PC-9 (cell line): Measurements from ENCODE around the gene TP53I3. TPM values are rescaled to one million over a fixed set of nuclear protein-coding genes. Genes with fewer than 3 reads are reported as not detected.
A peak's percentile ranks its signal among the peaks of the same experiment; 100 is the strongest.

Source experiments
- BruUV-seq: library from RNA; stranded (reverse); fragments of 400-500 nt; replicated peaks from 2 replicates; lab custom pipeline; 2021; lab: Mats Ljungman, UMichigan
- CTCF ChIA-PET: fragments of 300-600 bp; sonication (Branson Sonifier 250); formaldehyde crosslinking; loops from one replicate; lab custom pipeline; 2022; ENCODE audit warnings: antibody characterized with exemption; lab: Charles Lee
- POLR2A ChIA-PET: fragments of 300-600 bp; sonication (Branson Sonifier 250); formaldehyde crosslinking; loops from one replicate; lab custom pipeline; 2022; ENCODE audit warnings: antibody characterized with exemption; ENCODE audit not compliant: unreplicated experiment; lab: Charles Lee
- DNase-seq, 2 experiments: peaks; one replicate each; pipeline versions ENCODE4 v3.0.0 to v3.0.0-alpha.2; 2015 to 2022; ENCODE audit warnings: mixed read lengths in 1 of 2
- H2AFZ ChIP-seq: fragments of 200-600 bp; sonication (generic); 2 replicates; pipeline ENCODE4 v1.8.1; 2017; ENCODE audit warnings: antibody characterized with exemption
- H3F3A ChIP-seq: fragments of 200-600 bp; sonication (generic); 2 replicates; pipeline ENCODE4 v1.8.1; 2017; ENCODE audit warnings: antibody characterized with exemption, mild to moderate bottlenecking, low read depth; ENCODE audit not compliant: insufficient read depth
- H3K27ac ChIP-seq: fragments of 200-600 bp; sonication (generic); 2 replicates; pipeline ENCODE4 v1.6.1; 2016; ENCODE audit warnings: mixed run types
- H3K27me3 ChIP-seq: fragments of 200-600 bp; sonication (generic); 2 replicates; pipeline ENCODE4 v1.6.1; 2016; ENCODE audit warnings: low read depth, mixed run types; ENCODE audit not compliant: insufficient read depth
- H3K36me3 ChIP-seq: fragments of 200-600 bp; sonication (generic); 2 replicates; pipeline ENCODE4 v1.6.1; 2016; ENCODE audit warnings: low read depth, mixed run types
- H3K4me1 ChIP-seq: fragments of 200-600 bp; sonication (generic); replicated peaks from 2 replicates; pipeline ENCODE4 v1.6.1; 2016; ENCODE audit warnings: mixed run types; ENCODE audit not compliant: insufficient read depth
- H3K4me2 ChIP-seq: fragments of 200-600 bp; sonication (generic); 2 replicates; pipeline ENCODE4 v1.6.1; 2017; ENCODE audit warnings: mixed run types
- H3K4me3 ChIP-seq: fragments of 200-600 bp; sonication (generic); 2 replicates; pipeline ENCODE4 v1.6.1; 2016; ENCODE audit warnings: mixed run types
- H3K79me2 ChIP-seq: fragments of 200-600 bp; sonication (generic); 2 replicates; pipeline ENCODE4 v1.6.1; 2017; ENCODE audit warnings: low read depth, mixed run types
- H3K9me2 ChIP-seq: fragments of 200-600 bp; sonication (generic); 2 replicates; pipeline ENCODE4 v1.8.1; 2017; ENCODE audit warnings: mild to moderate bottlenecking; ENCODE audit not compliant: insufficient read depth
- H3K9me3 ChIP-seq: fragments of 200-600 bp; sonication (generic); 2 replicates; pipeline ENCODE4 v1.8.1; 2016; ENCODE audit warnings: low read depth; ENCODE audit not compliant: insufficient read depth
- H4K20me1 ChIP-seq: fragments of 200-600 bp; sonication (generic); 2 replicates; pipeline ENCODE4 v1.8.1; 2017; ENCODE audit not compliant: insufficient read depth
- EZH2 ChIP-seq: fragments of 200-600 bp; sonication (generic); IDR thresholded peaks from 2 replicates; pipeline ENCODE4 v1.8.0; 2017; ENCODE audit warnings: antibody characterized with exemption, low read depth
- intact Hi-C: fragments of 100-400 bp; cut with micrococcal nuclease; formaldehyde crosslinking; loops from one replicate; pipeline ENCODE4 v1.10.0; 2022; ENCODE audit not compliant: unreplicated experiment
- total RNA-seq: library from RNA; stranded (reverse); gene quantifications from 2 replicates; pipeline ENCODE4 v1.2.3, GENCODE V29; 2021
- TF ChIP-seq, protein P1 (sequence below): fragments of 200-600 bp; sonication (generic); conservative IDR thresholded peaks from 2 replicates; pipeline ENCODE4 v1.6.1; 2017; ENCODE audit warnings: mixed run types, antibody characterized with exemption, mild to moderate bottlenecking, moderate library complexity

The TP53I3 gene
- total RNA-seq, 1 experiment from 2014 or later: 22.9 TPM

DNA sequence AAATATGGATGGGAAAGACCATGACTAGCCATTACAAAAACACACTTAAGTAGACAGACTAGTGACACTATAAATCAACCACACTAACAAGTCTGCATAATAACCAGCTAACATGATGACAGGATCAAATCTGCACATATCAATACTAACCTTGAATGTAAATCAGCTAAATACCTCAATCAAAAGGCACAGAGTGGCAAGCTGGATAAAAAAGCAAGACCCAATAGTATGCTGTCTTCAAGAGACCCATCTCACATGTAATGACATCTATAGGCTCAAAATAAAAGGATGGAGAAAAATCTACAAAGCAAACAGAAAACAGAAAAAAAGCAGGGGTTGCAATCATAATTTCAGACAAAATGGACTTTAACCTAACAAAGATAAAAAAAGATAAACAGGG lies 22.2 kb upstream of the TP53I3 start:
- Histone ChIP-seq H3K79me2 (no peaks in the 10 kb centered on the region), H3K27me3 (no peaks in the 10 kb centered on the region), H3F3A (peaks cover 23% of the 10 kb centered on the region), H2AFZ (no peak overlapping the region), H3K9me3 (peaks cover 15% of the 10 kb centered on the region), H3K27ac (no peak overlapping the region), H4K20me1 (no peaks in the 10 kb centered on the region), H3K9me2 (no peaks in the 10 kb centered on the region), H3K36me3 (no peaks in the 10 kb centered on the region), H3K4me1 (peaks cover 40% of the 10 kb centered on the region), H3K4me2 (no peak overlapping the region), H3K4me3 (no peak overlapping the region)
- intact Hi-C loops: no loop called here
- no TSS peak for BruUV-seq
- DNase-seq: no peak
- ChIA-PET CTCF (interaction anchor here (0.6 kb wide), 1 partner anchor 58 kb away, joined by 9 read pairs; no protein-coding TSS in a partner anchor), POLR2A (no interaction called here)
- TF ChIP-seq, protein P1, sequence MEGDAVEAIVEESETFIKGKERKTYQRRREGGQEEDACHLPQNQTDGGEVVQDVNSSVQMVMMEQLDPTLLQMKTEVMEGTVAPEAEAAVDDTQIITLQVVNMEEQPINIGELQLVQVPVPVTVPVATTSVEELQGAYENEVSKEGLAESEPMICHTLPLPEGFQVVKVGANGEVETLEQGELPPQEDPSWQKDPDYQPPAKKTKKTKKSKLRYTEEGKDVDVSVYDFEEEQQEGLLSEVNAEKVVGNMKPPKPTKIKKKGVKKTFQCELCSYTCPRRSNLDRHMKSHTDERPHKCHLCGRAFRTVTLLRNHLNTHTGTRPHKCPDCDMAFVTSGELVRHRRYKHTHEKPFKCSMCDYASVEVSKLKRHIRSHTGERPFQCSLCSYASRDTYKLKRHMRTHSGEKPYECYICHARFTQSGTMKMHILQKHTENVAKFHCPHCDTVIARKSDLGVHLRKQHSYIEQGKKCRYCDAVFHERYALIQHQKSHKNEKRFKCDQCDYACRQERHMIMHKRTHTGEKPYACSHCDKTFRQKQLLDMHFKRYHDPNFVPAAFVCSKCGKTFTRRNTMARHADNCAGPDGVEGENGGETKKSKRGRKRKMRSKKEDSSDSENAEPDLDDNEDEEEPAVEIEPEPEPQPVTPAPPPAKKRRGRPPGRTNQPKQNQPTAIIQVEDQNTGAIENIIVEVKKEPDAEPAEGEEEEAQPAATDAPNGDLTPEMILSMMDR: no peak
- TF ChIP-seq EZH2: no peak

GRCh38 chr2:24105816-24106215 lies 21.2 kb upstream of the TP53I3 start:
- H3F3A ChIP-seq: peaks cover 13% of the 10 kb centered on the region
- H3K9me3 ChIP-seq: peaks cover 15% of the 10 kb centered on the region
- no peaks in the 10 kb centered on the region for H3K36me3 ChIP-seq
- intact Hi-C loops: no loop called here
- ChIA-PET CTCF (no interaction called here), POLR2A (no interaction called here)
- no peak overlapping the region for H2AFZ ChIP-seq
- no peak overlapping the region for H3K4me2 ChIP-seq
- H3K4me1 ChIP-seq: peaks cover 31% of the 10 kb centered on the region
- no peaks in the 10 kb centered on the region for H3K79me2 ChIP-seq
- H3K27ac ChIP-seq: peak overlapping the region; percentile 11; the same call in 1 of the 2 replicates
- TF ChIP-seq, protein P1: no peak
- TF ChIP-seq EZH2: no peak
- no peak overlapping the region for H3K4me3 ChIP-seq
- H3K27me3 ChIP-seq: no peaks in the 10 kb centered on the region
- no peaks in the 10 kb centered on the region for H4K20me1 ChIP-seq
- no peak for DNase-seq
- BruUV-seq: no TSS peak
- no peaks in the 10 kb centered on the region for H3K9me2 ChIP-seq

GRCh38 chr2:24104906-24105305 lies 20.3 kb upstream of the TP53I3 start:
- DNase-seq: no peak
- BruUV-seq: no TSS peak
- ChIA-PET POLR2A (no interaction called here), CTCF (no interaction called here)
- H3K27me3 ChIP-seq: no peaks in the 10 kb centered on the region
- H3K9me3 ChIP-seq: peaks cover 15% of the 10 kb centered on the region
- H3K4me1 ChIP-seq: peaks cover 21% of the 10 kb centered on the region
- H3K36me3 ChIP-seq: no peaks in the 10 kb centered on the region
- no peak overlapping the region for H2AFZ ChIP-seq
- no peaks in the 10 kb centered on the region for H3K79me2 ChIP-seq
- H3F3A ChIP-seq: peaks cover 4% of the 10 kb centered on the region; the same call in 1 of the 2 replicates
- H3K4me3 ChIP-seq: no peak overlapping the region
- no peaks in the 10 kb centered on the region for H3K9me2 ChIP-seq
- TF ChIP-seq EZH2: no peak
- TF ChIP-seq, protein P1: no peak
- H3K27ac ChIP-seq: no peak overlapping the region
- no peak overlapping the region for H3K4me2 ChIP-seq
- no peaks in the 10 kb centered on the region for H4K20me1 ChIP-seq
- intact Hi-C loops: no loop called here
